GM18858 (cell line): ENCODE results near the gene GAN.

ENCODE experiments used
- ATAC-seq: cut with Tn5 transposase; IDR thresholded peaks from one replicate; pipeline ENCODE4 v1.9.1; 2021; ENCODE audit not compliant: unreplicated experiment

Gene GAN

GRCh38 chr16:81349608-81350305 is 35.0 kb downstream of the GAN start:
- ATAC-seq = no peak

GRCh38 chr16:81350306-81350615 is 35.5 kb downstream of the GAN start:
- no peak for ATAC-seq

GRCh38 chr16:81353895-81354294 is 39.1 kb downstream of the GAN start:
- ATAC-seq = no peak

GRCh38 chr16:81357711-81358260 is 43.0 kb downstream of the GAN start:
- no peak for ATAC-seq

GRCh38 chr16:81358860-81359259 is 44.1 kb downstream of the GAN start:
- no peak for ATAC-seq

- no peak for ATAC-seq
Observed at GRCh38 chr16:81360135-81360534, 45.4 kb downstream of the GAN start.

- ATAC-seq = no peak
Observed at GRCh38 chr16:81365731-81366130, 51.0 kb downstream of the GAN start.

- ATAC-seq = no peak
Observed at GRCh38 chr16:81366316-81366932, 51.7 kb downstream of the GAN start.

GRCh38 chr16:81367821-81368220 is 53.1 kb downstream of the GAN start:
- no peak for ATAC-seq

GRCh38 chr16:81369888-81370504 is 55.2 kb downstream of the GAN start:
- no peak for ATAC-seq

- no peak for ATAC-seq
Observed at GRCh38 chr16:81371106-81371505, 56.3 kb downstream of the GAN start.

GRCh38 chr16:81374550-81374949 is 59.8 kb downstream of the GAN start:
- ATAC-seq = no peak

GRCh38 chr16:81376880-81377279 is 62.1 kb downstream of the GAN start:
- ATAC-seq = no peak

GRCh38 chr16:81378049-81378448 is 63.3 kb downstream of the GAN start:
- ATAC-seq = no peak

GRCh38 chr16:81380932-81381331 is 66.2 kb downstream of the GAN start:
- no peak for ATAC-seq

- no peak for ATAC-seq
Observed at GRCh38 chr16:81384006-81384405, 69.2 kb downstream of the GAN start.

GRCh38 chr16:81385031-81385756 is 70.4 kb downstream of the GAN start:
- no peak for ATAC-seq

GRCh38 chr16:81388357-81388756 is 73.6 kb downstream of the GAN start:
- ATAC-seq = no peak

GRCh38 chr16:81390840-81391239 is 76.1 kb downstream of the GAN start:
- ATAC-seq = no peak

- no peak for ATAC-seq
Observed at GRCh38 chr16:81392011-81392410, 77.2 kb downstream of the GAN start.

- no peak for ATAC-seq
Observed at GRCh38 chr16:81394416-81394815, 79.7 kb downstream of the GAN start.
